DMS79 treated with DMSO at 0.1 percent for 48 hours (cell line): ENCODE results near the gene KMT5C.

Source experiments
- DNase-seq: peaks from one replicate; lab custom pipeline; 2025; lab: John Stamatoyannopoulos, UW

The KMT5C gene

GRCh38 chr19:55347442-55348009 is 7.8 kb downstream of the KMT5C start:
- DNase-seq, result no peak

- DNase-seq, result peak; percentile 82
Measured at GRCh38 chr19:55348317-55349034, 8.8 kb downstream of the KMT5C start.

- no peak for DNase-seq
Measured at GRCh38 chr19:55350620-55351315, 11.1 kb downstream of the KMT5C start.

GRCh38 chr19:55352040-55352439 is 12.4 kb downstream of the KMT5C start:
- no peak for DNase-seq

GRCh38 chr19:55352549-55353145 is 13.0 kb downstream of the KMT5C start:
- DNase-seq, result no peak

- no peak for DNase-seq
Measured at GRCh38 chr19:55353356-55353802, 13.7 kb downstream of the KMT5C start.

- no peak for DNase-seq
Measured at GRCh38 chr19:55353803-55354697, 14.4 kb downstream of the KMT5C start.

- no peak for DNase-seq
Measured at GRCh38 chr19:55354698-55355212, 15.1 kb downstream of the KMT5C start, which contains the start of gene COX6B2. COX6B2 (minus strand) TSS chr19:55354719; CDS start chr19:55354521, 198 bp downstream.

- DNase-seq, result no peak
Measured at GRCh38 chr19:55355213-55355821, 15.6 kb downstream of the KMT5C start.

GRCh38 chr19:55358493-55358892 is 18.8 kb downstream of the KMT5C start:
- DNase-seq, result no peak

- DNase-seq, result no peak
Measured at GRCh38 chr19:55358943-55359908, 19.6 kb downstream of the KMT5C start.

GRCh38 chr19:55360902-55361301 is 21.2 kb downstream of the KMT5C start:
- DNase-seq, result no peak

- no peak for DNase-seq
Measured at GRCh38 chr19:55362174-55362989, 22.7 kb downstream of the KMT5C start.

- DNase-seq, result no peak
Measured at GRCh38 chr19:55362990-55363716, 23.5 kb downstream of the KMT5C start, which contains the start of gene GARIN5B. GARIN5B (minus strand) TSS chr19:55363260; CDS start chr19:55363066, 194 bp downstream.

- no peak for DNase-seq
Measured at GRCh38 chr19:55365245-55365644, 25.6 kb downstream of the KMT5C start.

GRCh38 chr19:55365964-55366363 is 26.3 kb downstream of the KMT5C start:
- no peak for DNase-seq

- no peak for DNase-seq
Measured at GRCh38 chr19:55366790-55367189, 27.1 kb downstream of the KMT5C start.

GRCh38 chr19:55368106-55368505 is 28.4 kb downstream of the KMT5C start:
- no peak for DNase-seq
